Measurements from ENCODE around the gene ST8SIA6.

DNA sequence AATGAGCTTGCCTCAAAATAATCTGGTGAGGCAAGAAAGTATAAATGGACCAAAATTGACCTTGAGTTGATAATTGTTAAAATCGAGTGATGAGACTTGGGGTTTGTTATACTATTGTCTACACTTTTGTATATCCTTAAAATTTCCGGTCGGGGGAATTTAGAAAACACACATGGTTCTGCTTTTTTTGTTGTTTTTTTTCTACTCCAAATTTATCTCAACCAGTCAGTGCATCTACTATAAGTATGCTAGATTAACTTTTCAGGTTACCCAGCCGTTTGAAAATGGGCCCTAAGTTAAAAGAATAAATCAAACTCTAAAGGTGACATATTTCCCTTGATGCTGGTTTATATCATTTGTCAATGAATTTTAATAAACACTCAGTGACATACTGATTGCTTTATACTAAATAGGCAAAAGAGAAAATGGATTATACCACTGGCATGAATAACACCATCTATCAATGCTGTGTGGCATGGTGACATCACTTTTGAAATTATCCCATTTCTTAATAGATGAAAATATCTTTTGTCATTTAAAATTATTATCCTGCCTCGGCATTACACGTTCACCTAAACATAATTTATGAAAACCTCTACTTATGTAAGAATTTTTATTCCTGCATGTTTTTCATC is 40.3 kb upstream of the ST8SIA6 start:
- TF ChIP-seq CTCF (IDR thresholded peaks at IDR 0.05) (no peak), POLR2AphosphoS5 (IDR thresholded peaks at IDR 0.05) (no peak), POLR2A (IDR thresholded peaks at IDR 0.05) (no peak)

Data from sigmoid colon (tissue), 4 donors.